ENCODE data around the gene RBM15. TPM values are rescaled to one million over a fixed set of nuclear protein-coding genes. Genes with fewer than 3 reads are reported as not detected.

Gene RBM15
- total RNA-seq, 1 donor from 2014 or later = 41.4 TPM

GRCh38 chr1:110394493-110394820 lies 55.3 kb downstream of the RBM15 start:
- Mint-ChIP-seq H3K27ac (no peak overlapping the region), H3K36me3 (peaks cover 18% of the 10 kb centered on the region)

More at GRCh38 chr1:110394493-110394820, 55.3 kb downstream of the RBM15 start:
- Mint-ChIP-seq H3K4me1 (ENCODE audit: unreplicated experiment) (peaks cover 35% of the 10 kb centered on the region), H3K4me3 (no peak overlapping the region), H3K27me3 (no peaks in the 10 kb centered on the region), H3K9me3 (no peaks in the 10 kb centered on the region)
- no peak for TF ChIP-seq CTCF (conservative IDR thresholded peaks at IDR 0.05)
- DNase-seq (ENCODE audit: extremely low spot score, unreplicated experiment) = no peak

Other genes with a start within 250 kb of the RBM15 start
- 1.0 TPM in 1 of 2 replicates, not detected in the other for gene UBL4B, start 226.9 kb upstream of the RBM15 start, total RNA-seq (ENCODE audit: low replicate concordance)
- gene SLC6A17, start 188.9 kb upstream of the RBM15 start, total RNA-seq (ENCODE audit: low replicate concordance) = 0.50 and 0.58 TPM in 2 replicates
- 3.4 and 4.8 TPM in 2 replicates for gene KCNC4, start 129.1 kb upstream of the RBM15 start, total RNA-seq (ENCODE audit: low replicate concordance)
- 2.0 and 5.4 TPM in 2 replicates for gene SLC16A4, start 51.6 kb downstream of the RBM15 start, total RNA-seq (ENCODE audit: low replicate concordance)
- gene LAMTOR5, start 68.3 kb downstream of the RBM15 start, total RNA-seq (ENCODE audit: low replicate concordance) = 131 and 142 TPM in 2 replicates
- gene PROK1, start 111.8 kb downstream of the RBM15 start, total RNA-seq (ENCODE audit: low replicate concordance) = 0.29 TPM in 2 replicates
- gene KCNA10, start 179.8 kb downstream of the RBM15 start, total RNA-seq (ENCODE audit: low replicate concordance) = not detected in 2 replicates

All from type B pancreatic cell (in vitro differentiated cells).